Kidney (tissue), 14 donors: Measurements from ENCODE around the gene LGR6. TPM values are rescaled to one million over a fixed set of nuclear protein-coding genes. Genes with fewer than 3 reads are reported as not detected.
A peak's percentile ranks its signal among the peaks of the same experiment; 100 is the strongest.
"Not testable (repeated sequence)": the region's sequence is repeated elsewhere in the genome, so short reads cannot be mapped to it uniquely, and the experiment has no call there.

Source experiments
- DNase-seq, 5 donors: peaks; one replicate each; pipeline ENCODE4 v3.0.0-alpha.2; 2013 to 2020
- FAIRE-seq: peaks from 2 replicates; lab custom pipeline; 2012; peaks lifted over from hg19 to GRCh38; lab: Jason Lieb, UNC
- H3K27ac ChIP-seq, 2 donors: one replicate each; pipeline ENCODE4 v1.7.0; 2013; ENCODE audit warnings: low read depth in 2 of 2, low read length in 2 of 2, inconsistent platforms in 1 of 2
- H3K27me3 ChIP-seq: one replicate; pipeline ENCODE4 v1.7.1; 2013; ENCODE audit warnings: low read length, inconsistent platforms; ENCODE audit not compliant: control insufficient read depth, insufficient read depth
- H3K36me3 ChIP-seq, 3 donors: one replicate each; pipeline versions ENCODE4 v1.7.0 to v1.7.1; 2013; ENCODE audit warnings: low read length in 3 of 3, control low read depth in 1 of 3, inconsistent platforms in 1 of 3; ENCODE audit not compliant: insufficient read depth in 3 of 3, control insufficient read depth in 2 of 3
- H3K4me1 ChIP-seq, 3 donors: one replicate each; pipeline versions ENCODE4 v1.7.0 to v1.7.1; 2013; ENCODE audit warnings: low read length in 3 of 3, inconsistent platforms in 1 of 3, low read depth in 1 of 3; ENCODE audit not compliant: control insufficient read depth in 2 of 3, insufficient read depth in 2 of 3
- H3K4me3 ChIP-seq, 3 donors: one replicate each; pipeline versions ENCODE4 v1.7.0 to v1.8.1; 2013; ENCODE audit warnings: low read length in 3 of 3, control low read depth in 1 of 3, inconsistent platforms in 1 of 3
- H3K9ac ChIP-seq, 3 donors: one replicate each; pipeline versions ENCODE4 v1.7.0 to v1.7.1; 2013; ENCODE audit warnings: low read length in 3 of 3, control low read depth in 1 of 3, inconsistent platforms in 1 of 3
- H3K9me3 ChIP-seq, 3 donors: one replicate each; pipeline versions ENCODE4 v1.7.0 to v1.7.1; 2013; ENCODE audit warnings: low read length in 3 of 3, control low read depth in 1 of 3, inconsistent platforms in 1 of 3; ENCODE audit not compliant: control insufficient read depth in 2 of 3, insufficient read depth in 1 of 3
- CTCF ChIP-seq: IDR thresholded peaks from 3 replicates; pipeline ENCODE4 v1.5.1; 2012; ENCODE audit warnings: mild to moderate bottlenecking, moderate library complexity, borderline replicate concordance; ENCODE audit not compliant: insufficient read depth; ENCODE audit errors: extremely low read depth
- intact Hi-C: fragments of 100-400 bp; cut with DNase I; formaldehyde crosslinking; loops from one replicate; pipeline ENCODE4 v1.11.1; 2022
- polyA plus RNA-seq: library from polyadenylated mRNA; stranded (reverse); fragments of 350-450 nt; fragmentation: Illumina TruSeq; extraction: RNeasy Lipid Tissue Mini Kit (QIAGEN cat#74804); gene quantifications from one replicate; pipeline ENCODE4 v1.2.3, GENCODE V29; 2014; ENCODE audit warnings: low read depth, low replicate concordance; ENCODE audit not compliant: insufficient read depth
- total RNA-seq: library from RNA; stranded (reverse); fragmentation: NEBNext Ultra II Directional; extraction: Animal tissue kit (Norgen Biotek cat#: 25700); gene quantifications from one replicate; pipeline ENCODE4 v1.2.1, GENCODE V29; 2021
- donor health status: control.
- donor health status: control.
- donor health status: control.
- donor health status: control.
- donor health status: control.
- donor health status: DM: yes; HTN: yes; CAD: no.
- donor health status: Normal renal cell carcinoma (clear cell type).

The LGR6 gene
- total and polyA plus RNA-seq, 2 donors from 2014 or later, result 1.8 to 4.1 TPM

DNA sequence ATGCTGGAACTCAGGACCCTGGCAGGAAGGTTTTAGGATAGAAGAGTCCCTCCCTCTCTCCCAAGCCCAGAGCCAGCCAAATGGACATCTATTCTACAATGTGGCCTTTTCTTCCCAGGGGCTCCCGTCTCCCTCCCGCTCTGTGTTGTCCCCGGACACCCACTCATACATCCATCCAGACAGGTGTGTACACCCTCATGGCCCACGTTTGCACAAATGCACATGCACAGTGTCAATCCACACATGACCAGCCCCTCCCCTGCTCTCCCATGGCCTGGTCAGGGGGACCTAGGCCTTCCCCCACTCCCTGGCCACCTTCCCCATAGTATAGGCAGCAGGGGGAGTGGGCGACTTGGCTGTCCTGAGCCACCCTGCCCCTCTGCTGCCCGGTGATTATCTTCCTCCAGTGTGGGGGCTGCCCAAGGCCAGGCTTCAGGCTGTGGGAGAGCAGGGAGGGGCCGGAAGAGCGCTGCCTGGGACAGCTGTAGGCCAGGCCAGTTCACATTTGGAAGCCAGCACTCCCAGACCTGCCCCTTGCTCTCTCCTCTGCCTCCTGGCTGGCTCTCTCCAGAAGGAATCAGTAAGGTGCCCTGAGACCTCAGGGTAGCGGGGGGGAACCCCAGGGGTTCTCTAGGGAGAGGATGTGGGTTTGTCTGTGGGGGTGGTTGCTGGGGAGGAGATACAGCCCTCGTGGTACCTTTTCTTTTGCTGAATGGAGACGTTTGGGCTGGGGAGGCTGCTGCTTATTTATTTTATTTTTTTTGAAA, 29.1 kb upstream of the LGR6 start:
- peak in 1 of 5 donors; percentile 57 for DNase-seq
- H3K4me3 ChIP-seq, result no peak overlapping the region
- intact Hi-C loops, result no loop called here
- no peaks in the 10 kb centered on the region for H3K27me3 ChIP-seq
- no peak for TF ChIP-seq CTCF
- H3K27ac ChIP-seq, result no peak overlapping the region
- FAIRE-seq, result no peak
- H3K36me3 ChIP-seq, result no peaks in the 10 kb centered on the region
- H3K4me1 ChIP-seq, result peaks cover 0 to 17% (median 3%) of the 10 kb centered on the region in 3 donors
- no peaks in the 10 kb centered on the region for H3K9me3 ChIP-seq
- H3K9ac ChIP-seq, result no peak overlapping the region

- Histone ChIP-seq H3K27ac (no peak overlapping the region), H3K36me3 (no peaks in the 10 kb centered on the region), H3K9me3 (no peaks in the 10 kb centered on the region), H3K9ac (no peak overlapping the region), H3K4me3 (no peak overlapping the region), H3K27me3 (no peaks in the 10 kb centered on the region), H3K4me1 (peaks cover 0 to 17% (median 3%) of the 10 kb centered on the region in 3 donors)
- FAIRE-seq (no peak), DNase-seq (peak; percentile 35 to 75 (median 59))
- TF ChIP-seq CTCF, result no peak
- intact Hi-C loops, result no loop called here
Measured at GRCh38 chr1:202165267-202165941, 28.2 kb upstream of the LGR6 start.

GRCh38 chr1:202165942-202166843, 27.4 kb upstream of the LGR6 start:
- no peak for TF ChIP-seq CTCF
- Histone ChIP-seq H3K27me3 (no peaks in the 10 kb centered on the region), H3K4me1 (peaks cover 0 to 17% (median 3%) of the 10 kb centered on the region in 3 donors), H3K4me3 (no peak overlapping the region), H3K9ac (no peak overlapping the region), H3K9me3 (no peaks in the 10 kb centered on the region), H3K36me3 (no peaks in the 10 kb centered on the region), H3K27ac (no peak overlapping the region)
- DNase-seq (peak in 1 of 5 donors; percentile 64), FAIRE-seq (no peak)
- intact Hi-C loops, result no loop called here

GRCh38 chr1:202167054-202167453, 26.5 kb upstream of the LGR6 start:
- DNase-seq, H3K9ac ChIP-seq, H3K27ac ChIP-seq, H3K27me3 ChIP-seq, H3K9me3 ChIP-seq, H3K4me3 ChIP-seq, FAIRE-seq, H3K36me3 ChIP-seq, intact Hi-C loops: not testable (repeated sequence)
- peaks cover 0 to 17% (median 3%) of the 10 kb centered on the region in 3 donors for H3K4me1 ChIP-seq
